Loucy (cell line): ENCODE measurements around the gene IFNGR1.

ENCODE experiments used
- H2AFZ ChIP-seq: fragments of 200-600 bp; sonication (generic); 2 replicates; pipeline ENCODE4 v1.6.0; 2016; ENCODE audit warnings: antibody characterized with exemption, mild to moderate bottlenecking, low read length, moderate library complexity
- H3F3A ChIP-seq: fragments of 200-600 bp; 2 replicates; pipeline ENCODE4 v1.6.0; 2016; ENCODE audit warnings: antibody characterized with exemption, low read depth, mild to moderate bottlenecking
- H3K27me3 ChIP-seq: fragments of 200-600 bp; sonication (generic); 2 replicates; pipeline ENCODE4 v1.6.1; 2014; ENCODE audit warnings: low read length, mild to moderate bottlenecking; ENCODE audit not compliant: insufficient read depth, poor library complexity, severe bottlenecking
- H3K36me3 ChIP-seq: fragments of 200-600 bp; sonication (generic); 2 replicates; pipeline ENCODE4 v1.6.1; 2016; ENCODE audit warnings: low read length; ENCODE audit not compliant: insufficient read depth
- H3K4me1 ChIP-seq: fragments of 200-600 bp; sonication (generic); 2 replicates; pipeline ENCODE4 v1.5.1; 2014; ENCODE audit warnings: low read length, mild to moderate bottlenecking; ENCODE audit not compliant: insufficient read depth, poor library complexity, severe bottlenecking
- H3K4me2 ChIP-seq: fragments of 200-600 bp; sonication (generic); 2 replicates; pipeline ENCODE4 v1.6.0; 2014; ENCODE audit warnings: antibody characterized with exemption, low read length, low read depth, mild to moderate bottlenecking; ENCODE audit not compliant: poor library complexity, severe bottlenecking
- H3K4me3 ChIP-seq: fragments of 200-600 bp; sonication (generic); 2 replicates; pipeline ENCODE4 v1.5.1; 2014; ENCODE audit warnings: low read length, mild to moderate bottlenecking, mixed read lengths; ENCODE audit not compliant: poor library complexity, severe bottlenecking
- H3K79me2 ChIP-seq: fragments of 200-600 bp; sonication (generic); 2 replicates; pipeline ENCODE4 v1.6.1; 2014; ENCODE audit warnings: low read length; ENCODE audit not compliant: insufficient read depth
- H3K9ac ChIP-seq: fragments of 200-600 bp; sonication (generic); 2 replicates; pipeline ENCODE4 v1.6.0; 2014; ENCODE audit warnings: mild to moderate bottlenecking, low read depth, low read length, moderate library complexity; ENCODE audit not compliant: poor library complexity, severe bottlenecking
- H3K9me2 ChIP-seq: fragments of 200-600 bp; sonication (generic); replicated peaks from 2 replicates; pipeline ENCODE4 v1.6.1; 2016; ENCODE audit warnings: low read depth, low read length, mixed read lengths
- H3K9me3 ChIP-seq: fragments of 200-600 bp; sonication (generic); 2 replicates; pipeline ENCODE4 v1.6.1; 2014; ENCODE audit warnings: mild to moderate bottlenecking, antibody characterized with exemption, low read length, low read depth; ENCODE audit not compliant: insufficient read depth
- H4K20me1 ChIP-seq: fragments of 200-600 bp; sonication (generic); 2 replicates; pipeline ENCODE4 v1.6.0; 2014; ENCODE audit warnings: antibody characterized with exemption, low read length, mild to moderate bottlenecking; ENCODE audit not compliant: insufficient read depth, poor library complexity, severe bottlenecking
- EZH2phosphoT487 ChIP-seq: fragments of 200-600 bp; IDR thresholded peaks from 2 replicates; pipeline ENCODE4 v1.6.1; 2018; ENCODE audit warnings: antibody characterized with exemption, mild to moderate bottlenecking, moderate library complexity, borderline replicate concordance
- TF ChIP-seq, protein P1 (sequence below): fragments of 200-600 bp; sonication (generic); conservative IDR thresholded peaks from 2 replicates; pipeline ENCODE4 v1.5.1; 2014; ENCODE audit warnings: mild to moderate bottlenecking, antibody characterized with exemption, low read length

The IFNGR1 gene

DNA sequence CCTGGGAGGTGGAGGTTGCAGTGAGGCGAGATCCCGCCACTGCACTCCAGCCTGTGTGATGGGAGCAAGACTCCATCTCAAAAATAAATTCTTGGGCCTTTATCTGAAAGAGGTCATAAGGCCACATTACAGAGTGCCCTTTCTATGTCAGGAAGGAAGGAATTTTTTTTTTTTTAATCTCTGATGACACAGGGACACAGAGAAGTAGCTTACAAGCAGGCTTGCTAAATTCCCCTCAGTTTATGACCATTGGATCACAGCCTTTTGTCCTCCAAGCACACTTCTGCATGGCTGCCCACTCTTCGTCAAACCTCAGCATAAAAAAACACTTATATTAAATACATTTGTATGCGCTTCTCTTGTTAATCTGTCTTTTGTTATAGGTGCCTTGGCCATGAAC is 7.5 kb upstream of the IFNGR1 start:
- Histone ChIP-seq H3K9ac (no peak overlapping the region), H3K9me3 (no peaks in the 10 kb centered on the region), H3K27me3 (no peaks in the 10 kb centered on the region), H3K79me2 (no peaks in the 10 kb centered on the region), H3K9me2 (no peaks in the 10 kb centered on the region), H2AFZ (no peak overlapping the region), H3K4me1 (peaks cover 31% of the 10 kb centered on the region), H3K36me3 (no peaks in the 10 kb centered on the region), H3K4me2 (no peak overlapping the region), H3F3A (no peaks in the 10 kb centered on the region), H3K4me3 (no peak overlapping the region), H4K20me1 (no peaks in the 10 kb centered on the region)
- TF ChIP-seq, protein P1, sequence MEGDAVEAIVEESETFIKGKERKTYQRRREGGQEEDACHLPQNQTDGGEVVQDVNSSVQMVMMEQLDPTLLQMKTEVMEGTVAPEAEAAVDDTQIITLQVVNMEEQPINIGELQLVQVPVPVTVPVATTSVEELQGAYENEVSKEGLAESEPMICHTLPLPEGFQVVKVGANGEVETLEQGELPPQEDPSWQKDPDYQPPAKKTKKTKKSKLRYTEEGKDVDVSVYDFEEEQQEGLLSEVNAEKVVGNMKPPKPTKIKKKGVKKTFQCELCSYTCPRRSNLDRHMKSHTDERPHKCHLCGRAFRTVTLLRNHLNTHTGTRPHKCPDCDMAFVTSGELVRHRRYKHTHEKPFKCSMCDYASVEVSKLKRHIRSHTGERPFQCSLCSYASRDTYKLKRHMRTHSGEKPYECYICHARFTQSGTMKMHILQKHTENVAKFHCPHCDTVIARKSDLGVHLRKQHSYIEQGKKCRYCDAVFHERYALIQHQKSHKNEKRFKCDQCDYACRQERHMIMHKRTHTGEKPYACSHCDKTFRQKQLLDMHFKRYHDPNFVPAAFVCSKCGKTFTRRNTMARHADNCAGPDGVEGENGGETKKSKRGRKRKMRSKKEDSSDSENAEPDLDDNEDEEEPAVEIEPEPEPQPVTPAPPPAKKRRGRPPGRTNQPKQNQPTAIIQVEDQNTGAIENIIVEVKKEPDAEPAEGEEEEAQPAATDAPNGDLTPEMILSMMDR: no peak
- no peak for TF ChIP-seq EZH2phosphoT487

- no peak overlapping the region for H3K4me3 ChIP-seq
- H3K4me2 ChIP-seq: no peak overlapping the region
- TF ChIP-seq, protein P1: no peak
- no peak for TF ChIP-seq EZH2phosphoT487
Observed at GRCh38 chr6:137224799-137225198, 5.6 kb upstream of the IFNGR1 start.

DNA sequence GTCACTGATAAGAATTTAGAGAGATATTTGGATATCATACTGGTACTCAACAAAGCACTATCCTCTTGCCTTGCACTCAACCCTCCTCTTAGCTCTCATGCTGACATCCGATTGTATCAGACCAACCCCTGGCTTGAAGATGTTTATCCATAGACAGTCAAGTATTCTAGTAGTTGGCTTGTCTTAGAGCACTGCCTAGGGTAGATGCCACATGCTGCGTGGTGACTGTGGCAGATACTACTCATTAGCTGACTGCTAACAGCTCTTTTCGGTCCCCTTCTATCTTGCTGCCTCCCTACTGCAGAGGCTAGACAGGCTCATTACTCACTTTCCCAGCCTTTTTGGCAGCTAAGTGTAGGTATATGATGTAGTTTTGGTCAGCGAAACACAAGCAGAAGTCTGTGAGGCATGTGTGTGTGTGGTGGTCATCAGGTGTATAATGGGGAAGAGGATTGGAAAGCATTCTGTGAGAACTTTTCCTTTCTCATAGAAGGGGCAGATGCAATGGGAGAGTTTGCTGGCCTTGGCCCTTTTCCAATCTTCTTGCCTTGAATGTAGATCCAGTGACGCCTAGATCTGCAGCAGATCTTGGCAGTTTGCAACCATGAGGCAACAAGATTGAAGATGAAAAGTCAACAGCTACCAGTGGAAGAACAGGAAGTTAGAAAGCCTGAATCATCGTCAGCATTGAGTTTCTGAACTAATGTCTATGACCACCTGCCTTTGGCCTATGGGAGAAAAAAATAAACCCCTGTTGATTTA is 4.4 kb upstream of the IFNGR1 start:
- no peaks in the 10 kb centered on the region for H3K27me3 ChIP-seq
- no peaks in the 10 kb centered on the region for H4K20me1 ChIP-seq
- peaks cover 4% of the 10 kb centered on the region; the same call in 1 of the 2 replicates for H3K79me2 ChIP-seq
- H3F3A ChIP-seq: no peaks in the 10 kb centered on the region
- H3K4me1 ChIP-seq: peaks cover 28% of the 10 kb centered on the region
- peak overlapping the region; percentile 0 for H3K4me2 ChIP-seq
- H3K9ac ChIP-seq: no peak overlapping the region
- H3K9me2 ChIP-seq: no peaks in the 10 kb centered on the region
- TF ChIP-seq, protein P1: no peak
- no peak for TF ChIP-seq EZH2phosphoT487
- H2AFZ ChIP-seq: peak overlapping the region; percentile 78
- no peak overlapping the region for H3K4me3 ChIP-seq
- H3K9me3 ChIP-seq: no peaks in the 10 kb centered on the region
- H3K36me3 ChIP-seq: no peaks in the 10 kb centered on the region

More at GRCh38 chr6:137224799-137225198, 5.6 kb upstream of the IFNGR1 start:
- peaks cover 24% of the 10 kb centered on the region for H3K4me1 ChIP-seq
- H3F3A ChIP-seq: no peaks in the 10 kb centered on the region
- H3K9me2 ChIP-seq: no peaks in the 10 kb centered on the region
- no peaks in the 10 kb centered on the region for H4K20me1 ChIP-seq
- H3K9me3 ChIP-seq: no peaks in the 10 kb centered on the region
- H2AFZ ChIP-seq: no peak overlapping the region
- no peak overlapping the region for H3K9ac ChIP-seq
- H3K27me3 ChIP-seq: no peaks in the 10 kb centered on the region
- H3K36me3 ChIP-seq: no peaks in the 10 kb centered on the region
- no peaks in the 10 kb centered on the region for H3K79me2 ChIP-seq
